GM19438 (cell line): ENCODE results near the gene SERPINE2.
A peak's percentile ranks its signal among the peaks of the same experiment; 100 is the strongest.

Experiments
- ATAC-seq: cut with Tn5 transposase; IDR thresholded peaks from one replicate; pipeline ENCODE4 v1.9.1; 2021; ENCODE audit warnings: low read depth; ENCODE audit not compliant: unreplicated experiment

Gene SERPINE2, protein sequence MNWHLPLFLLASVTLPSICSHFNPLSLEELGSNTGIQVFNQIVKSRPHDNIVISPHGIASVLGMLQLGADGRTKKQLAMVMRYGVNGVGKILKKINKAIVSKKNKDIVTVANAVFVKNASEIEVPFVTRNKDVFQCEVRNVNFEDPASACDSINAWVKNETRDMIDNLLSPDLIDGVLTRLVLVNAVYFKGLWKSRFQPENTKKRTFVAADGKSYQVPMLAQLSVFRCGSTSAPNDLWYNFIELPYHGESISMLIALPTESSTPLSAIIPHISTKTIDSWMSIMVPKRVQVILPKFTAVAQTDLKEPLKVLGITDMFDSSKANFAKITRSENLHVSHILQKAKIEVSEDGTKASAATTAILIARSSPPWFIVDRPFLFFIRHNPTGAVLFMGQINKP

DNA sequence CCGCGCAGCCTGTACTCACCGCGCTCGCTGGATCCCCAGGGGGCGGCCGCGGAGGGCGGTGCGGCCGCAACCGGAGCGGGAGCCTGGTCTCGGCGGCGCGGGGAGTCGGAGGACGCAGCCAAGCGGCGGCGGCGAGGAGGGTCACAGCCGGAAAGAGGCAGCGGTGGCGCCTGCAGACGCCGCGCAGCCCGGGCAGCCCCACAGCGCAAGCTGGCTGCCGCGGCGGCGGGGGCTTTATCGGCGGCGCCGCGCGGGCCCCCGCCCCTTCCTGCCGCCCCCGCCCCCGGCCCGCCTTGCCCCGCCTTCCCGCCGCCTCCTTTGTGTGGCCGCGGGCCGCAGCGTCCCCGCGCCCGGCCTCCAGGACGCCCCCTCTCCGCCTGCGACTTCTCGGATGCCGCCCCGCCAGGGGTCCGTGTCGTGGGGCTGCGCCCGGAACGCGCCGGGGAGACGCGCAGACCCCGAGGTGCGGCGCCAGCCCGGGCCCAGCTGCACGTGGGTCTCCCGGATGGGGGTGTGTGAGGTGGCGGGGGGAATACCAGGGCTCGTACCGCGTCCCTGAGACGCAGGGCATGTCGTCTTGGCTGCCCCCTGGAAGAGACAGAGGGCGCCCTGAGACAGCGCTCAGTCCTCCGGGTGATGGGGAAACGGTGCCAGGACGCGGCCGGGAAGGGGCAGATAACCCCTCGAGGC lies at the start of gene SERPINE2:
Gene SERPINE2 (minus strand): TSS at position 207 of the 690 bp plus-strand sequence. CDS start 37,386 bp downstream, outside the sequence.
- ATAC-seq: peak; percentile 65

DNA sequence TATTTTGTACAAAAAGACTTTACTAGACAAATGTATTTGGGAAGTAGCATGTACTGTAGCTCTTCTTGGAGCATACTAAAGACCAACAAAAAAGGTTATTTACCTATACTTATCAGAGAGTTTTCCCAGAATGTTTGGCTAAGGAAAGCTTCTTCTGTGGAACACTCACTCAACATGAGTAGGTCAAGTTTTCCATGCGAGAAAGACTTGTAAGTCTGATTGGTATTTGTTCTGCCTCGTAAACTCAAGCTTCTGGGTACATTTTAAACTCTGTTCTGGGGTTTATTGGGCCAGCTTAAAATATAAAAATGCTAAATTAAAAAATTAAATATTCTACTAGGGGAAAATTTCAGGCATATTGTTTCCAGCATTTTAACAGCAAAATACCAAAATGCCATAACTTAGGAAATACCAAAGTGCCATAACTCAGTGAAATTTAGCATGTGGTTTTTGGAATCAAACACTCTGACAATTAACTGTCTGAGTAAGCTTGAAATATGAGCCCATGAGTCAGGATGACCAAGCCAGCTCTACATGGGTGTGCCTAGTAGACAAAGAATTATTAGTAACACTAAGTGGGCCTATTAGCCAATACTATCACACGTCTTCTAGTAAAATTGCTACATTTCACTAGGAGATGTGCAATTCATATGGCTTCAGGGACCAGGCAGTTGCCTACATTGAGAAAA lies 47.3 kb upstream of the SERPINE2 start:
- ATAC-seq: no peak

DNA sequence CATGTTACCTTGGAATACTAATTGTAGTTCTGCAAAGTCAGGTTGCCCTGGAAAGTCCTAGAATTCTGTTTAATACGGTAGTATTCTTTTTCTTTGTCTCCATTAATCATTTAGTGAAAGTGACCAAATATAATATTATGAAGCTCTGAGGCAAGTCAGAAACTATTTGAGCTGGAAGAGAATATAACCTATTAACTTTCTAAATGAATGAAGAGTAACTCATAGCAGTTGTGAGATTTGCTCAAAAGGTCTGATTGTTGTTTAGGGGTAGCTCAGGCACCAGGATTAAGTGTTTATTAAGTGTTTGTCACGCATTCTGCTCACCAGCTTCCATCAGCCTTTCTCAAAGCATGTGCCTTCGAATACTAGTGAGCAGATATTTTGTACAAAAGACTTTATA lies 46.7 kb upstream of the SERPINE2 start:
- no peak for ATAC-seq

DNA sequence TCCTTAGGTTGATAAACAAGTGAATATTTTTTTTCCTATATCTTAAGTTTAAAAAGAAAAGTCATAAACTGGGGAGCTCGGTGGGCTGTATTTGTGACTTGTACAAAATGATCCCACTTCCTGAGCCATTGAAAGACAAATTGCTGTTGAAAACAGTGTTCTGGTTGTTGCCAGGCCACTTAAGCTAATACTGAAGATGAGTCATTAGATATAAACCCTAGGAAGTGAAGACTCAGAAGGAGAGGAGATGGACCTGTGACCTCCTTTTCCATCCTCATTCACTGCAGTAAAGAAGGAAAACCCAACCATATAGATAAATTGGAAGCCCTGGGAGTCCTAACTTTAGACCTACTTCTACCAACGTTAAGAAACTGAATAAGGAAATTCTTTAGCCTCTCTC lies 46.2 kb upstream of the SERPINE2 start:
- no peak for ATAC-seq

DNA sequence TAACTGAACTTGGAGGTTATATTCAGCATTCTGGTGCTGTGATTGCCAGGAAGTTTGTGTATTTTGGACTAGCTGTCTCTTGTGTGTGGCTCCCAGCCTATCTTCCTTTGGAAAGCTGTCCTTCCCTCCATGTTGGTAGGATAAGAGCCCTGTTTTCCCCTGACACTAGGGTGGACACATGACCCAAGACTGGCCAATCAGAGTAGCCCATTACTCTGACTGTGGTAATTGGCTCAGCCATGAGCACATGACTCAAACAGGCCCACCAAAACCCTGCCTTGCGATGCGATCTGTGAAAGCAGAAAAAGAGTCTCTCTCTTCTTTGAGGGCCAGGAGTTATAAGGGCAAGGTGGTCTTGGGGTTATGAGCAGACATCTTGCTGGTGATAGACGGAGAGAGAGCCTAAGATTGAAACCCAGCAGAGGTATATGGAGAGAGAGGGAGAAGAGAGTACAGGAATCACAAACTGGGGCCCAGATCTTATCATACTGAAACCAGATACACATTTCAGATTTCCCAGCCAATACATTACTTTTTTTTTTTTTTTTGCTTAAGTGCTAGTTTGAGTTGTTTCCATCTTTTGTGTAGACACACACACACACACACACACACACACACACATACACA lies 45.3 kb upstream of the SERPINE2 start:
- no peak for ATAC-seq

DNA sequence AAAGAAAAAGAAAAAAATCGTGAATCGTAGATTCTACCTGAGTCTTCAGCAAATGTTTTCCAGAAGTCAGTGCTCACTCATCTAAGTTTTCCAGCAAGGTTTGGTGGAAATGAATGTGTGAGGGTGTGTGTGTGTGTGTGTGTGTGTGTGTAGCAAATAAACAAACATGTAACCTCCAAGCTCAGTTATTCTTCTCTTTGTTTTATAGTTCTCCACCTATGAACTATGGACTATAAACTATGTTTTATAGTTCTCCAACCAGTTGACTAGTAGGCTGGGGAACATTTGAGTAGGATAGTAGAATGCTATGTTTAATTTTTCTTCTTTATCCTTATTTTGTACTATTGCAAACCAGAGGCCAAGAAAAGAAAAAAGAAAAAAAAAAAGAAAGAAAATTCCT lies 44.6 kb upstream of the SERPINE2 start:
- no peak for ATAC-seq

DNA sequence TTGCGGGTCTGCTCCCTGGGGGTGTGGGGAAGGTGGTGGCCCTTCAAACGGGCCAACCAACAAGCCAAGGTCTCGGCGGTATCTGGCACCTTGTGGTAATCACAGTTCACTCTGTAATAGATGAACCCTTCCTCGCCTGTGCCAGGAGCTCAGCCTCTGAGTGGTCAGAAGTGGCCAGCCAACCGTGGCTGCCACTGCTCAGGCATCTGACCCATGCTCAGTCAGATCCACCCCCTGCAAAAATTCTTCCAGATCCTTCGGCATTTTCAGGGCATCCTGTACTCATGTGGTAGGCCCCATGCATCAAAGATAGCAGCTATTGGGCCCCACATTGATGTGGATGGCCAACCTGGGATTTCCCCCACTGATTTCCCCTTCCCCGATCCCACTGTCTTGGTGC lies 39.6 kb upstream of the SERPINE2 start:
- no peak for ATAC-seq

DNA sequence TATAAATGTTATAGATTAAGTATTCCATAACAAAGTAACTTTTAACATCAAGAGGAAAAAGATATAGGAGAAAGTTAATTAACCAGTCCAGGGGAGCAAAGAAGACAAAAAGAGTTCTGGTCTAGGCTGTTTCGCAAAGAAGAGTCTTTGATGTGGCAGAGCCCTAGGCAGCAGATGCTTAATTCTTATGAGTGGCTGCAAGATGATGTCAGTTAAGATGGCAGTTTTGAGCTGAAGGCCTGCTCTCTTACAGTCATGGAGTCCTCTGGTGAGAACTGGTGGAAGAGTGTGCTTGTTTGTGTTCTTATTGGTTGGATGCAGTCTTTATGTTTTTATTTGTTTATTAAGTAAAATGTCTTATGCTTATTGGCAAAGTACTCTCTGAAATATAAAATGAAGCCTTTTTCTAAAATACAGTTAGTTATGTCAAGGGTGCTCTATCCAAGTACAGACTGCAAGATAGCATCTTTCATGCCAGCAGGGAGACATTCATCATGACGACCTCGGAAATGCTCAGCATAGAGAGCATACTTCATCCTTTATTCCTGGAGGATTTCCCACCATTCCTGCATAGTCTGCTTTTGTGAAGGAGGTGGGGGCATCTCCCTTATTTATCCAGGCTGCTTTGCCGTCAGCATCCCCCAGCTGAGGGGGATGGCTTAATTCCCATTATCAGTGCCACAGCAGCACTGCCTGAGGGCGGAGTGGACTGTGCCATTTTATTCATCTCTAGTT lies 38.9 kb upstream of the SERPINE2 start:
- no peak for ATAC-seq

DNA sequence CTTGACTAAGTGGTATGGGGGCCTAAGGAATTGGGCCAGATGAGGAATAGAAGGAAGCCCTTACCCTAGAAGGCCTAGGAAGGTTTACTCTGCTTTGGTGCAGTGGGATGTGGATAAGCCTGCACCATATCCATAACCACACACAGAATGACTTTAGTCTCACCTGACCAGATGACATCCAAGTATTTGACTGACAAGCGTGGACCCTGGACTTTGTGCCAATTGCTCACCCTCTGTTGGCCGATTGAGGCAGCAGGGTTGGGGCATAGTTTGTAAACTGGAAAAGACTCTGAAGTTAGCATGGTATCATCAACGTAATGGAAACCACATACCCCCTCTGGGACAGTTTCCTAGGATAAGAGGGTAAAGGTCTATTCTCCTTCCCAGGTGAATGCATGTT lies 36.5 kb upstream of the SERPINE2 start:
- no peak for ATAC-seq

DNA sequence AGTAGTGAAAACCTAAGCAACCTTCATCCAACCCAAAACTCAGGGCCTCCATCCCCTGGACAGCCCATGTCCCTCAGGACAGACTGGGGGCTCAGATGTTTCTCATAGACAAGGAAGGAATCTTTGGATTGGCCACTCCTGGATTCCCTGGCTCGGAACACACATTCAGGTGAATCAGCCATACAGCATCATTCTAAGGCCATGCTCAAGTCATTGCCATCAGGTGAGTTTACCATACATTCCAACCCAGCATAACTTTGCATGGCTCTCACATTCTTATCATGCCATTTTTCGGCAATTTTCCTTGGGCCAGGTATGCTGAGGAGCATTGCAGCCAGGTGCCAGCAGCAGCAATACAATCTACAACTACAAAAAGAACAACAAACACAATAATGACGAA lies 34.6 kb upstream of the SERPINE2 start:
- no peak for ATAC-seq

DNA sequence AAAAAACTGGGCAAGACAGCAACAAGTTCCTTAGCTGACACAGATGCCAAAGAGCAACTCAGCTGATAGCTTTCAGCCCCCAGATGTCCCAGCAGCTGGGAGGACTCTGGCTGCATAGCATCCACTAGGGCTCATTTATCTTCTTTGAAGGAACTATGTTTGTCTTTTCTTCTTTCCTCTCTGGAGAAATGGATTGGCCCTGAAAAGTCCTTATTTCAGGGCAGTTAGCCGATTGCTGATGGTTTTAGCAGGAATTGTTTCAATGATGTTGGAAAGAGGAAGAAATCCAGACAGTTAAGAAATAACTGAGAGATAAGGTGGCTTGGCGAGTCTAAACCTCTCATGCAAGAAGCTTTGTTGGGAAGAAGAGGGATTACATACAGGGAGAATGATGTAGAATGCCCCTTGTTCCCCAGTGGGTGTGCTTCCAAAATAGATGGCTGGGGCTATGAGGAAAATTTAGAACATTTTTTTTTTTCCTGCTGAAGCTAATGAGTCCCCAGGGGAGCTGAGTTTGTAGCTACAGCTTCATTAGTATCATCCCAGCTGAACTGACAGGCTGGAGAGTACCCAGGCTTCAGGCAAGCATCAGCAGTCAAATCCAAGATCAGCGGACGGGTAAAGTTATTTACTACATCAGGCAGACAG lies 33.6 kb upstream of the SERPINE2 start:
- ATAC-seq: no peak

DNA sequence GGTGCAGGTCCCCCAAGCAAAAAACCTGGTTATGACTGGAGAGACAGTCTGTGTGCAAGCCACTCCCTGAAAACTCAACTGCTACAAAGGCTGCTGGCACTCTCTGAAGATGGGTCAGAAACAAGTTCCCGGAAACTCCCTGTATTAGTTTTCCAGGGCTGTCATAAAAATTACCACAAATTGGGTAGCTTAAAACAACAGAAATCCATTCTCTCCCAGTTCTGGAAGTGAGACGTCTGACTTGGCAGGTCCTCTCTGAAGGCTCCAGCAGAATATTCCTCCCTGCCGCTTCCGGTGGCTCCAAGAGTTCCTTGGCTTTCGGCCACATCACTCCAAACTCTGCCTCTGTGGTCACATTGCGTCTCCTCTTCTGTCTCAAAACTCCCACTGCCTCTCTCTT lies 30.1 kb upstream of the SERPINE2 start:
- ATAC-seq: no peak

DNA sequence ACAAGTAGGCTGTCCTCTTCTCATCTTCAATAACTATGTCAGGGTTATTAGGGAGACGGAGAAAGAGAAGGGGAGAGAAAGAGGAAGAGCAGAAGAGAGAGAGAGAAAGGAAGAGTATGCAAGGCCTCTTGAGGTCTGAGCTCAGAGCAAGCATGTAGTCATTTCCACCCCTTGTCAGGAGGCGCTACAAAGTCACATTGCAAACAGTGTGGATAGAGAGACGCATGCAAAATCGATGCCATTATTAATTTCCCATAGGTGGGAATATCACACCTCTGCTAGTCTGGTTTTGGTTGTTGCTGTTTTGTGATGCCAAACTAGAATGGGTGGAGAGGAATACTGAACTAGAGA lies 24.2 kb upstream of the SERPINE2 start:
- peak; percentile 27 for ATAC-seq

DNA sequence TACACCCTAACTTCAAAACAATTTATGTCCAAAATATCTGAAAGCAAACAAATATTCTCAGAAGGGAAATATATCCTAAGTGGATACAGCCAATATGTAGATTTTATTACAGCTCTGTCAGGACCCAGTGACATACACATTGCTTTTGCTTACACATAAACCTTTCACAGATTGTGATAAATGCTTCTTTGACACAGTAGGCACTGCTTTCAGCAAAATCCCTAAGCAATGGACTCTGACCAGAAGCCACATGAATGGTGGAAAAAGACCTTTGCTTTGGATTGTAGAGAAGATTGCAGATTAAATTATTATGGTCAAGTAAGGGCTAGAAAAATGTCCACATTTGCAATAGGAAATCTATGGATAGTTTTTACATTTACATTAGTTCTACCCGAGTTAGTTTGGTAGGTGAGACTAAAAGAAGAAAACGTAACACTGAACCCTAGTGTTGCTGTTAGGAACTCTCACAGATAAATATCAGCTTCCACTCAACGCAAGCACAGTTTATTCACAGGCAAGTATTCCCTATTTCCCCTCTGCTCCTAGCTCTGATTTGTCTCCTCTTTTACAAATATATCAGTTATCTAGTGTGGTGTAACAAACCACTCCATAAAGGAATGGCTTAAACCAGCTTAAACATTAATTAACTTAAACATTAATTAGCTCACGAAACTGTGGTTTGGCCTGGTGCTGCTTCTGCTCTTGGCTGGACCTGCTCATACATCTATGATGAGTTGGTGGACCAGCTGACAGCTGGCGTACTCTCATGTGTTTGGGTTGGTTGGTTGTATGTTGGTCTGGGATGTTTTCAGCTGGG lies 23.6 kb upstream of the SERPINE2 start:
- peak; percentile 84 for ATAC-seq

DNA sequence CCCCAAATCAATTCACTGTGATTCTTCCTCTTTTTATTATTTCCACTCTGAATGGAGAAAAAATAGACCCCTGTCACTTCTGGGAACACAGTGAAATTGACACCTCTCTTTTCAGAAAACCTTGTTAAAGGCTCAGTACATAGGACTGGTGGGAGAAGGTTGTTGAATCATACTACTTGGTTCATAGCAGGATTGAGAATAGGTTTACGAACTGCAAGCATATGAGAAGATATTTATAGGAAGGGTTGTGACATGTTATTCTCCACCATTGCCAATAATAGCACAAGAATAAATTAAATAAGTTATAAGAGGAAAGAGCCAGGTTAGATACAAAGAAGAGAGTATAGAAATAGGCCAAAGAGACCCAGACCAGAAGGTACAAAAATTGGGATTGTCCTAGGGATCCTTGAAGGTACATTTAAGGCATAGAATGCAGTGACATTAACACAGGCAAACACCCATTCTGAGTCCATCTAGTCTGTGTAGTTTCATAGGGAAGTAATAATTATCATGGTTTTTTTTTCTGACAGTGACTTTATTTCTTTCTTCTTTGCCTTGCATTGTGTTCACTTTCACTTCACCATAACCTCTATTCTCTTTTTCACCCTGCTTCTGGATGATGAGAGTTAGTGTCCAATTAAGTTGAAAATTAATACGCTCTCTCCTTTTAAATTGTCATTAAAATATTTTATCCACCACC lies 21.8 kb upstream of the SERPINE2 start:
- ATAC-seq: no peak

DNA sequence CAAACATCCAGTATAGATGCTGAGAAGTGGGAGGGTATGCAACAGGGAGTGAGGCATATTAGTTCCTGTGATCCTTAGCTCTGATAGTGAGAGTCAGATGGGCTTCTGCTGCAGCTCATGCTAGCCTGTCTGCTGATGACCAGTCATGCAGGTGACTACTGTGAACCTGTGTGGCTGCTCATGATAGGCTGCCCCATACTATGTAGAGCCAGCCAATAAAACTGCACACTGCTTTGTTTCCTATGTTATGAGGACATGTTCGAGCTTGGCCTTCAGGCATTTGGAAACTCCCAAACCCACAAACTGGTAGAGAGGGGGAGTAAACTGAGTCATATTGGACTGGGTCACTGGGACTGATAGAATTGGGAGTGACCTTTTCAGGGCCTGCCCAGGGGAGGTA lies 20.1 kb upstream of the SERPINE2 start:
- ATAC-seq: no peak

DNA sequence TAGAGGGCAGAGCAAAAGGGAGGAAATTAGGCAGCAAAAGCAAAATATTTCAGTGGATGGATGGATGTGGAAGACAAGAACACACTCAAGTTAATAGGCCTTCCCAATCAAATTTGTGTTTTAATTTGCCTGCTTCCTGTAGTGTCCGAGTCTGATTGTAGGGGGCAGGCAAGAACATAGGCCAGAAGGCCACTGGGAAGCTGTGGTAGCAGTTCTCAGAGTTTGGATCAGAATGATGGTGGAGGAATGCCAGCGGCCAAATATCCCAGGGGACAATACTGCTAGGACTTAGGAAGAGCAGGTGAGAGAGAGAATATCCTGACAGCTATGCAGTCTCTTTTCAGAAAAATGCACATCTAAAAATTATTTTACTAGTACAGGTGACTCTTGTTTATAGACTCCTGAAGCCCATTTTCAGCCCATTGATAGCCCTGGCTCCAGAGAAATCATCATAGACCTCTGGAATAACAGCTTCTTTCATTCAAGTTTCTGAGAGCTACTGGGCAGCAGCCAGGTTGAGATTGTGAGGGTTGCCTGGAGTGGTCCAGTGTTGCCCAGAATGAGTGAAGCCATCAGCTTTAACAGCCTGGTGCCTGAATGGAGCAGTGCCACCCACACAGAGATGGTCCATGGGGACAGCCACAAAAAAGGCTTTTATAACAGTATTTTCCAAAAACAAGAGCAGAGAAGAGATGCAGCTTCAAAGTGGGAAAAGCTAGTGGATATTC lies 19.1 kb upstream of the SERPINE2 start:
- ATAC-seq: no peak

DNA sequence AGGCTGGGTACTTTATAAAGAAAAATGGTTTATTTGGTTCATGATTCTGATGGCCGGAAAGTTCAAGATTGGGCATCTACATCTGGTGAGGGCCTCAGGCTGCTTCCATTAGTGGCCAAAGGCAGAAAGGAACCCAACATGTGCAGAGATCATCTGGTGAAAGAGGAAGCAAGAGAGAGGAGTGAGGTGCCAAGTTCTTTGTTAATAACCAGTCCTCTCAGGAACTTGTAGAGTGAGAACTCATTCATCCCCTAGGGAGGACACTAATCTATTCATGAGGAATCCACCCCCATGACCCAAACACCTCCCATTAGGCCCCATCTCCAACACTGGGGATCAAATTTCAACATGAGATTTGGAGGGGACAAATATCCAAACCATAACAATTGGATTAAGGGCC lies 17.8 kb upstream of the SERPINE2 start:
- no peak for ATAC-seq
